Right atrium auricular region (tissue), 2 donors: ENCODE data around the gene CRYBG1. TPM values are rescaled to one million over a fixed set of nuclear protein-coding genes. Genes with fewer than 3 reads are reported as not detected.

Experiments
- DNase-seq: peaks from one replicate; pipeline ENCODE4 v3.0.0-alpha.2; 2019; ENCODE audit warnings: low spot score
- H3K27ac ChIP-seq, 2 donors: fragments of 200-600 bp; sonication (generic); 1 replicate in 1 of 2; 2 replicates in 1 of 2; pipeline ENCODE4 v1.5.1; 2016 to 2019
- H3K27me3 ChIP-seq, 2 donors: fragments of 200-600 bp; sonication (generic); one replicate each; pipeline versions ENCODE4 v1.5.1 to v1.6.0; 2017 to 2019
- H3K36me3 ChIP-seq: fragments of 200-600 bp; sonication (generic); one replicate; pipeline ENCODE4 v1.5.1; 2016
- H3K4me1 ChIP-seq, 2 donors: fragments of 200-600 bp; sonication (generic); one replicate each; pipeline versions ENCODE4 v1.5.1 to v1.6.0; 2017 to 2019
- H3K4me3 ChIP-seq, 2 donors: fragments of 200-600 bp; sonication (generic); 1 replicate in 1 of 2; 2 replicates in 1 of 2; pipeline ENCODE4 v1.5.1; 2017 to 2019; ENCODE audit warnings: mild to moderate bottlenecking in 1 of 2, moderate library complexity in 1 of 2
- H3K9me3 ChIP-seq, 2 donors: fragments of 200-600 bp; sonication (generic); one replicate each; pipeline ENCODE4 v1.5.1; 2019
- CTCF ChIP-seq, 2 donors: fragments of 200-600 bp; sonication (generic); IDR thresholded peaks; one replicate each; pipeline ENCODE4 v1.5.1; 2019; ENCODE audit warnings: antibody characterized with exemption in 2 of 2
- total RNA-seq, 2 donors: library from RNA; depleted of rRNA; stranded (reverse); fragments of >200 nt; gene quantifications; one replicate each; pipeline ENCODE4 v1.1.0, GENCODE V29; 2016

Gene CRYBG1
- total RNA-seq, 2 donors from 2014 or later, result 1.6 to 1.9 TPM

DNA sequence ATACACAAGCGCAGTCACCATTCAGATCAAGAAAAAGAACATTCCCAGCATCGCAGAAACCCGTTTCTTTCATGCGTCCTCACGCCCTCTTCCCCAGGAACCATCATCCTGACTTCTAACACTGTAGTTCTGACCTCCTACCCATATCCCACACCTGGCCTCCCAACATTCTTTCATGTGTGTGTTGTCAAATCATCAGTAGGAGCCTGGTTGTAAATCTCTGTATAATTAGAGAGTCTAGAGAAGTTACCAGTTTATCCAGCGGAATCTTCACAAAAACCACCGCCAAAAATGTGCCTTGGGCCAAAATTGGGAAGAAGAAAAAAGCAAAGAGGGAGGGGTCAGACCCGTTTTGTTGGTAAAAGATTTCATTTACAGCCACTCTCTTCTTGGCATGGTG, 177.1 kb downstream of the CRYBG1 start:
- Histone ChIP-seq H3K9me3 (no peaks in the 10 kb centered on the region), H3K4me1 (no peaks in the 10 kb centered on the region), H3K4me3 (no peak overlapping the region), H3K27me3 (no peaks in the 10 kb centered on the region), H3K27ac (no peak overlapping the region), H3K36me3 (no peaks in the 10 kb centered on the region)
- TF ChIP-seq CTCF (IDR thresholded peaks at IDR 0.05), result no peak
- no peak for DNase-seq

GRCh38 chr6:106538145-106538544, 177.6 kb downstream of the CRYBG1 start:
- Histone ChIP-seq H3K27ac (no peak overlapping the region), H3K27me3 (no peaks in the 10 kb centered on the region), H3K4me1 (no peaks in the 10 kb centered on the region), H3K9me3 (no peaks in the 10 kb centered on the region), H3K36me3 (no peaks in the 10 kb centered on the region), H3K4me3 (no peak overlapping the region)
- DNase-seq, result no peak
- TF ChIP-seq CTCF (IDR thresholded peaks at IDR 0.05), result no peak

GRCh38 chr6:106539936-106540335, 179.4 kb downstream of the CRYBG1 start:
- H3K27ac ChIP-seq, result no peak overlapping the region
- no peak overlapping the region for H3K4me3 ChIP-seq
- H3K27me3 ChIP-seq, result no peaks in the 10 kb centered on the region
- H3K9me3 ChIP-seq, result no peaks in the 10 kb centered on the region
- DNase-seq, result no peak
- H3K4me1 ChIP-seq, result no peaks in the 10 kb centered on the region
- TF ChIP-seq CTCF (IDR thresholded peaks at IDR 0.05), result no peak
- no peaks in the 10 kb centered on the region for H3K36me3 ChIP-seq

DNA sequence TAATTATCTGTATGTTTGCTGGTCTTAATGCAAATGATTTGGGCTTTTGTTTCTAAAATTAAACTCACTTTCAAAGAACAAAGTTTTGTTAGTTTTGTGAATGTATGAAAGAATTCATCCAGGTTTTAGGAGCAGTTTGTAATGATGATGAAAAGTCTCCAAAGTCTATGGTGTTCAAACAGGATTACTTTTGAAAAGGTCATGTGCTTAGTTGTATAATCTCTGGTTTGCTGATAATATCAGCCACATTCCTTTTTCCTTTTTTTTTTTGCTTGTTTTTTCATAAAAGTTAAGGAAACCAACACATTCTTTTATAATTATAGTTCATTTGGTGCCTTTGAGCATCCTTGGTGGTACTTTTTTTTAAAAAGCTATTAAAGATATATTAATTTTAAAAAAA, 179.9 kb downstream of the CRYBG1 start:
- Histone ChIP-seq H3K9me3 (no peaks in the 10 kb centered on the region), H3K4me1 (no peaks in the 10 kb centered on the region), H3K27me3 (no peaks in the 10 kb centered on the region), H3K4me3 (no peak overlapping the region), H3K36me3 (no peaks in the 10 kb centered on the region), H3K27ac (no peak overlapping the region)
- DNase-seq, result no peak
- TF ChIP-seq CTCF (IDR thresholded peaks at IDR 0.05), result no peak

DNA sequence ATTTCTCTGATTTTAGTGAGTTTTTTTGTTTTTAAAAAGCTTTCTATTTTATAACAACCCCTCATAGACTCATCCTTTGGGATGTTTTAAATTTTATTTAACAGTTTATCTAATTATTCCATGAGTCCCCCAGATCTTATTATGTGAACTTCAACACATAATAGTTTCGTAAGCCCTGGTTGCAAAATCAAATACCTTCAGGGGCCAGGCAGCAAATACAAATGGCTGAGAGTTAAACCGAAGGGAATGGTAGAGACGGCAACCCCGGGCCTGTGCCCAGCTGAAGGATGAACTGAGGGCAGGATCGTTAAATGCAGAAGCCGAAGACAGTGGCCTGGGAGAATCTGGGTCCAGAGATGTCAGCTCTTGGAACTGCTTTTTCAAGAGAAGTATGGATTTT, 180.4 kb downstream of the CRYBG1 start:
- H3K4me1 ChIP-seq, result peaks cover 0 to under 1% of the 10 kb centered on the region in 2 donors
- no peak for TF ChIP-seq CTCF (IDR thresholded peaks at IDR 0.05)
- no peaks in the 10 kb centered on the region for H3K27me3 ChIP-seq
- no peaks in the 10 kb centered on the region for H3K36me3 ChIP-seq
- no peak overlapping the region for H3K4me3 ChIP-seq
- no peak for DNase-seq
- no peak overlapping the region for H3K27ac ChIP-seq
- no peaks in the 10 kb centered on the region for H3K9me3 ChIP-seq

DNA sequence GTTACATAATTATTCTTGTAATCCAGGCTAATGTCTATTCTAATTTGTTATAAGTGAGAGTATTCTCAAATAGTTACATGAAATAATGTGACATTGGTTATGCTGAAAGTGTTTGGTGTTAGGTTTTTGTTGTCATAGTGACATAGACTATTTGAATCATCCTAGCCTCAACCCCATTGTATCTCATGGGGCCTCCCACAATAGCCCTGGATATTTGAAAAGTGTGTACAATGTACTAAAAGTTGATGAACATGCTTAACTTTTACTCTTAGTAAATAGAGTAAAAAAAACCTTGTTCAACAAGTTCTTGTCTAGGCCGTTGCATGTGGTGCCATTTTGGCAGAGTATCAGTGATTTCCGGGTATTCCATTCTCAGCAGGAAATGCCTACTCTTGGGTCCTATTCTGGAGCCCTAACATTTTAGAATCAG, 185.8 kb downstream of the CRYBG1 start:
- Histone ChIP-seq H3K27ac (peak overlapping the region; percentile 41 to 58), H3K9me3 (no peaks in the 10 kb centered on the region), H3K4me3 (no peak overlapping the region), H3K36me3 (no peaks in the 10 kb centered on the region), H3K27me3 (no peaks in the 10 kb centered on the region), H3K4me1 (peaks cover 0 to 18% of the 10 kb centered on the region in 2 donors)
- no peak for TF ChIP-seq CTCF (IDR thresholded peaks at IDR 0.05)
- no peak for DNase-seq
